Measurements from ENCODE around the gene ZNF771.
"Not testable (repeated sequence)": the region's sequence is repeated elsewhere in the genome, so short reads cannot be mapped to it uniquely, and the experiment has no call there.

The ZNF771 gene

DNA sequence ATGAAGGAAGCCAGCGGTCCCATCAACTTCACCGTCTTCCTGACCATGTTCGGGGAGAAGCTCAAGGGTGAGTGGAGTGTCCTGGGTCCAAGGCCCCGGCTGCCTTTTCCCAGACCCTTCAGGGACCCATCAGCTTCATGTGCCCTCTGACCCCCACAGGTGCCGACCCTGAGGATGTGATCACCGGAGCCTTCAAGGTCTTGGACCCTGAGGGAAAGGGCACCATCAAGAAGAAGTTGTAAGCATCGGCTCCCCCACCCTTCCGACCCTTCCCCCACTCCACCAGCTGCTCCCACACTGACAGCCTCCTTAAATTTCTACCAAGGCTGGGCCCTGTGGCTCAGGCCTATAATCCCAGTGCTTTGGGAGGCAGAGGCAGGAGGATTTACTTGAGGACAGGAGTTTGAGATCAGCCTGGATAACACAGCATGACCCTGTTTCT is 30.9 kb upstream of the ZNF771 start:
- no peak for DNase-seq

DNA sequence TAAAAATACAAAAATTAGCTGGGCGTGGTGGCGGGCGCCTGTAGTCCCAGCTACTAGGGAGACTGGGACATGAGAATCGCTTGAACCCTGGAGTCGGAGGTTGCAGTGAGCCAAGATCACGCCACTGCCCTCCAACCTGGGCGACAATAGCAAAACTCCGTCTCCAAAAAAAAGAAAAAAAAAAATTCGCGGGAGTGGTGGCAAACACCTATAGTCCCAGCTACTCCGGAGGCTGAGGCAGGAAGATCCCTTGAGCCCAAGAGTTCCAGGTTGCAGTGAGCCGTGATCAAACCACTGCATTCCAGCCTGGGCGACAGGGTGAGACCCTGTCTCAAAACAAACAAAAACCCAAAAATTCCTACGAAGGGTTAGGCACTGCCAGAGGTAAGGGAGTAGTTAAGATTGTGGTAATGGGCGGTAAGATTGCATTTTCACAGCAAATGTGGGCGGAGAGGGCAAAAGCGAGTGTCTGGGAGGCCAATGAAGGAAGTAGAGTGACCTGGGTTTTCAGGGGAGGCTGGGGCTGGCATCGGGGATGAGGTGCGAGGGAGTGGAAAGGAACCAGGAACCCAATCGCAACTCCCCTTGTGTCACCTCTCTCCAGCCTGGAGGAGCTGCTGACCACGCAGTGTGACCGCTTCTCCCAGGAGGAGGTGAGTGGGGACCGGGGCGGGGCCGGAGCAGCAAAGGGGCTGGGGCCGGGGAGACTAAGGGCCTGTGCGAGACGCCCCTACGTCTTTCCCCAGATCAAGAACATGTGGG is 30.2 kb upstream of the ZNF771 start:
- no peak for DNase-seq

DNA sequence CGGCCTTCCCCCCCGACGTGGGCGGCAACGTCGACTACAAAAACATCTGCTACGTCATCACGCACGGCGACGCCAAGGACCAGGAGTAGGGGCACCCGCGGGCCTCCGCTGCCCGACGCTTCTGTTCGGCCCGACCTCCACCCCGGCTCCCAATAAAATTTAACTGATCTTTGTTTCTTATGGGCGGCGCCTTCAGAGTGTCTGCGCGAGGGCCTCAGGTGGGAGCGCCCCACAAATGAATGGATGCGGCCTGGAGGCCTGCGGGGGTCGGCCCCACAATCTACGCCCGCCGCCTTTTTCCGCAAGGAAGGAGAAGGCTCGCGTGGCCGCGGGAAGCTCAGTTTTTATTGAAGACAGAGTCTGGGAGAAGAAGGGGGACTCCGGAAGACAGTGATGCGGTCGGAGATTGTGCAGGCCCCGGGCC is 29.6 kb upstream of the ZNF771 start:
- DNase-seq, result peak; percentile 94

DNA sequence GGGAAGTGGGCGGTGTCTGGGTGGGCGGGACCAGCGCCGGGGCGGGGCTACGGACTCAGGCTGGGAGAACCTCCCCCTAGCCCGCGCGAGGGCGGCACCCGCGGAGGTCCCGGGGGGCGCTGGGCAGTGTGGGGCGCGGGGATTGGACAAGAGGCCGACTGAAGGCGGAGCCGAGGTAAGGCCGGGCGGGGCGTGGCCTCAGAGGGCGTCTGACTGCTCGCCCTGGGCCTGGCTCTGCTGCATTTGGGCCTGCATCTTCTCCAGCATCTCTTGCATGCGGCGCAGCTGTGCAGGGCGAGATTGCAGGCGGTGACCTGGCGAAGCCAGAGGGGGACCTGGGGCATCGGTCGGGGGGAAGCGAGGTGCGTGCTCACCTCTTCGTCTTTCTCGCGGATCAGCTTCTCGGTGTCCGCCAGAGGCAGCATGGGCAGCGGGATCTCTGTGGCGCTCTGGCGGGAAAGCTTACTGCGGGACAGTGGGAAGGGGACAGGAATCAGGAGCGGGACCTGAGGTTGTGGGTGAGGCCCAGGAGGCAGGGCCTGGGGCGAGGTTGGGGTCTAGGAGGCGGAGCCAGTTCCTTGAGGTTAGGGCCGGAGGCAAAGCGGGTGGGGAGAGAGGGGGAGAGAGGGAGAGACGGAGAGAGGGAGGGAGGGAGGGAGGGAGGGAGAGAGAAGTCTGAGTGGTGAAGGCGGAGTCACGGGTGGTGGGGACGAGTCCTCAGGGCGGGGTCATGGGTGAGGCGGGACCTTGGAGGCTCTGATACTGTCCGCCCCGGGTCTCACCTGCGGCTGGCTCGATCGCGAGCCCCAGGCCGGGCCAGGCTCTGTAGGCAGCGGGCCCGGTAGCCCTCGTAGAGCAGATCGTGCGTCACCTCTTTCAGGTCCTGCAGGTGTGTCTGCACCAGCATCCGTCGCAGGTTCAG is 28.9 kb upstream of the ZNF771 start:
- peak; percentile 99 for DNase-seq

DNA sequence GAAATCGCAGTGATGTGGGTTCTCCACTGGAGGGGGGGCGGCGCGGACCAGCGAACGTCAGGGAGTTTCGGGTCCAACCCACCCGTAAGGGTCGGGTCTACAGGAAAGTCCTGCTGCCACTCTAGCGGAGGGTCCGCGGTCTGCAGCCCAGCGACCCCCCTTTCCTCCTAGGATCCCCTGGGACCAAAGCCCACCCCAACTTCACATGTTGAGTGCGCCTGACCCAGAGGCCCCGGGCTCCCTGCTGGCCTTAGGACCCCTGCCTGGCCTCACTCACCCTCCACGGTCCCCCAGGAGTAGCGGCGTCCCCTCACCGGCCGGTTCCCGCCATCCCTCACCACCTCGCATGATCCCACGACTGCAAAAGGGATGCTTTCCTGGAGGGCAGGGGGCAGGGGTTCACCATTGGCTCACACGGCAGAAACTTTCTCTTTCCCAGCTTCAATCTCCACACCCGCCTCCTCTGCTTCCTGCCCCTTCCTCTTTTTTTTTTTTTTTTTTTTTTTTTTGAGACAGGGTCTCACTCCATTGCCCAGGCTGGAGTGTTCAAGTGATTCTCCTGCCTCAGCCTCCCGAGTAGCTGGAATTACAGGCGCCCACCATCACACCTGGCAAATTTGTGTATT is 28.1 kb upstream of the ZNF771 start:
- no peak for DNase-seq

DNA sequence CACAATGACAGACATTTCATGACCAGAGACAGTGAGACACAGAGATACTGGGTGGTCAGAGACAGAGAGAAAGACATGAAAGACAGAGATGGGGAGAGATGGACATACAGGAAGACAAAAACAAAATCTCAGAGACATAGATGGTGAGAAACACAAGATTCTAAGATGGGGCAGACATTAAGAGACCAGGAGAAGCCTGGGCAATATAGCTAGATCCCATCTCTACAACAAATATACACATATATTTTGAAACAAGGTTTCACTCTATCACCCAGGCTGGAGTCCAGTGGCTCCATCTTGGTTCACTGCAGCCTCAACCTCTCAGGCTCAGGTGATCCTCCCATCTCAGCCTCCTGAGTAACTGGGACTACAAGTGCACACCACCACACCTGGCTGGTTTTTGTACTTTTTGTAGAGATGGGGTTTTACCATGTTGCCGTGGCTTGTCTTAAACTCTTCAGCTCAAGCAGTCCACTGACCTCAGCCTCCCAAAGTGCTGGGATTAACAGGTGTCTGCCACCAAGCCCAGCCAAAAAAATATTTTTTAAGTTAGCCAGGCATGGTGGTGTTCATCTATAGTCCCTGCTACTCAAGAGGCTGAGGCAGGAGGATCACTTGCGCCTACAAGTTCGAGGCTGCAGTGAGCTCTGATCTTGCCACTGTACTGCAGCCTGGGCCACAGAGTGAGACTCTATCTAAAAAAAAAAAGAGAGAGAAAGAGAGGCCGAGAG is 27.2 kb upstream of the ZNF771 start:
- no peak for DNase-seq

DNA sequence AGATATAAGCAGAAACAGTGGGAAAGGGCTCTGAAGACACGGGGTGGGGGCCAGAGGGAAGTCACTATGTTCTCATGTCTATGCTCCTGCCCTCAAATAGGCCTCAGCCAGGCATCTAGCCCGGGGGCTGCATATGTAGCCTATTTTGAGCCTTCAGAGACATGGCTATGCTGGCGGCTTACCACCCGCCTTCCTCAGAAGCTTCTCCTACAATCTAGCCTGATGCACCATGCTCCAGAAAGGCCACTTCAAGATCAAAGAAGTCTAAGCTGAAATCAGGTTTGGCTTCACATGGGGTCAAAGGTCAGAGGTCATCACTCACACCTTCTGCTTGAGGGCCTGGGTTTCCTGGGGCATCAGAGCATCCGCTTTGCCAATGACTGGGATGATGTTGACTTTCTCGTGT is 26.6 kb upstream of the ZNF771 start:
- no peak for DNase-seq

DNA sequence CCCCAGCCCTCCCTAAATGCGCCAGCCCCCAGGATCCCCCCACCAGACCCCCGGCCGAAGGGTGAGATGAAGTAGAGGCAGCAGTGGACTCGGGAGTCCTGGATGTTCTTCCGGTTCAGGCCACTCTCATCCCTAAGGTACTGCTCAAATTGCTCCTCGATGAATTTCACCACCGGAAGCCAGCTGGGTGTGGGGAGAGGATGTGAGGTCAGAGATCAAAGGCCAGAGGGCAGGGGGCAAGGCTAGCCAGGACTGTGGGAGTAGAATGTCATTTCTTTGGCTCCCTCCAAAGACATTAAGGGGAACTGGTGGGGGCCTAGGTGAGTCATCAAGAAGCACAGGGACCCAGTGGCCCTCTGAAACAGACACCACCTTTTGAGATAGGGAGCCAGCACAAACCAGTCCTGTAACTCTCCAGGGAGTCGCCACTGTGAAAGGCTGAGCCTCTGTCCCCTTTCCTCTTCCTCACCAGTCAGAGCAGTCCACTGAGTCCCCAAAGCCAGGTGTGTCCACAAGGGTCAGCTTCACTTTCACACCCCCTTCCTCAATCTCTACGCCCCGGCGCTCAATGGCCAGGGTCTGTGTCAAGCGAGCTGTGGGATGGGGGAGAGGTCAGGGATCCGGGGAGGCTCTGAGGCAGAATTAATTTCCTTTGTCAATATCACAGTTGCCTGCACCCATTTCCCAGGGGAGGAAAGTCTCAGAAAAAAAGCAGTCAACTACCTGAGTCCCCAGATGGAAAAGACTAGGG is 25.9 kb upstream of the ZNF771 start:
- no peak for DNase-seq

DNA sequence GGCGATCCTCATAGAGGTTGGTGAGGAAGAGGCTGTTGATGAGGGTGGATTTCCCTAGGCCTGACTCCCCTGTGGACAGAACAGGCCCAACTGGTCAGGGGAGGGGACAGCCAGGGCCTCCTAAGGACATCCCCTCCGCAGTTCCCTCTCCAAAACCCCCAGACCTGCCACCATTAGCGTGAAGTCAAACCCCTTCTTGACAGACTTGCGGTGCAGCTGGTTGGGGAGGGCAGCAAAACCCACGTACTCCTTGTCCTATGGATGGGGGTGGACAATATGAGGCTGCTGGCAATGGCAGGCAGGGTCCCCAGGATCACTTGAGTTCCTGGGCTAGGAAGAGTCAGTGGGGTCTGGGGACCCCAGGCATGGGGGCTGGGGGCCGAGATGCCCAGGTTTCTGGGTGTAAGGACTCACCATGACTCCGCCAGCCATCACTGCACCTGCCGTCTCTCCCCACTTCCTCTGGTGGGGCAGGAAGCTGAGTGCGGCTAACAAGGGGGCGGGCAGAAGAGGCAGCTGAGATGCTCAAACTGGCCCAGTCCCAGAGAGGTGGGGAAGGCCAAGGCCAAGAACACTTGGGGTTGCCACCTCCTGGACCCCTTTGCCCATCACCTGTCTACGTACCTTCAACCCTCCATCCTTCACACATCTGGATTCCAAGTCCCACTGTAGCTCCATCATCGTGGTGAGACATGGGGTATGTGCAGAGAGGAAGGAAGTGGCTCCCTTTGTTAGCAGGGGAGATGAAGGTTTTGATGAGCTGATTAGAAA is 25.1 kb upstream of the ZNF771 start, which contains the start of gene SEPTIN1:
TSS of gene SEPTIN1 (minus strand) at position 451 of the 771 bp plus-strand sequence. CDS start at position 432, 19 bp downstream.
- peak; percentile 78 for DNase-seq

DNA sequence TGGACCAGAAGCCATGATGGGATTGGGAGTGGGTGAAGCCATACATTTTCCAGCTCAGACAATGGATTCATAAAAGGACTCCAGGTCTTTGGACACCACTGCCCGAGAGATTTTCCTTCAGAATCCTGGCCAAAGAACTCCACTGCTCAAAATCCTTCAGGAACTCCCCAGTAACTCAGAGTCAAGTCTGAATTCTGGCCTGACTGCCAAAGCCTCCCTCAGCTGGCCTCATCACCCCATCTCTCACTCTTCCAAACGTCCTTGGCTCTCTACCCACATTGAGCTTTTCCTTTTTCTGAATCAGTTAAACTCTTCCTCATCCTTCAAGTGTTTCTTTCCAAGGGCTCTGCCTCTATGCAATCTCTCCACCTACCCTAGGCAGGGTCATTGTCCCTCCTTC is 23.9 kb upstream of the ZNF771 start:
- no peak for DNase-seq

DNA sequence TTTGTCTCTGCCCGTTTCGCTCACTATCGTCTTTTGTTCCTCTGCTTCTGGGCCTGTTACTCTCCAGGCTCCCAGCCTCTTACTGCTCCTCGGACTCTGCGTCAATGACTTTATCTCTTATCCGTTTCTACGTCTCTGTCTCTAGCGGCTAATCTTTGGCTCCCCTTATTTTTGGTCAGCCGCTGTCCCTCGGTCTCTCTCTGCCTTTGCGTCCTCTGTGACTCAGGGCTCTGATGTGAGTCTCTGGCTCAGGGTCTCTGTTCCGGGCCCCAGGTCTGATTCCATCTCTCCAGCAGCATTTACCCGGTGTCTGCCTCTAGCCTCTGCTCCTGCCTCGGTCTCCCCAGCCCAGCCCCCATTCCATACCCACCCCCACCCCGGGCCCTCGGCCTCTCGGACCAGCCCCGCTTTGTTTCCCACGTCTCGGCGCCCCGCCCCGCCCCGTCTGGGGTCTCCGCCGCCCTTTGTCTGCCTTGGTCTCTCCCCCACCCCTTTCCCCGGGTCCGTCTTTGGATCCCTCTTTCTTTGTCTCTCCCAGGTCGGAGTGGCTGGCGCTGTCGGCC is 12.7 kb upstream of the ZNF771 start:
- no peak for DNase-seq

DNA sequence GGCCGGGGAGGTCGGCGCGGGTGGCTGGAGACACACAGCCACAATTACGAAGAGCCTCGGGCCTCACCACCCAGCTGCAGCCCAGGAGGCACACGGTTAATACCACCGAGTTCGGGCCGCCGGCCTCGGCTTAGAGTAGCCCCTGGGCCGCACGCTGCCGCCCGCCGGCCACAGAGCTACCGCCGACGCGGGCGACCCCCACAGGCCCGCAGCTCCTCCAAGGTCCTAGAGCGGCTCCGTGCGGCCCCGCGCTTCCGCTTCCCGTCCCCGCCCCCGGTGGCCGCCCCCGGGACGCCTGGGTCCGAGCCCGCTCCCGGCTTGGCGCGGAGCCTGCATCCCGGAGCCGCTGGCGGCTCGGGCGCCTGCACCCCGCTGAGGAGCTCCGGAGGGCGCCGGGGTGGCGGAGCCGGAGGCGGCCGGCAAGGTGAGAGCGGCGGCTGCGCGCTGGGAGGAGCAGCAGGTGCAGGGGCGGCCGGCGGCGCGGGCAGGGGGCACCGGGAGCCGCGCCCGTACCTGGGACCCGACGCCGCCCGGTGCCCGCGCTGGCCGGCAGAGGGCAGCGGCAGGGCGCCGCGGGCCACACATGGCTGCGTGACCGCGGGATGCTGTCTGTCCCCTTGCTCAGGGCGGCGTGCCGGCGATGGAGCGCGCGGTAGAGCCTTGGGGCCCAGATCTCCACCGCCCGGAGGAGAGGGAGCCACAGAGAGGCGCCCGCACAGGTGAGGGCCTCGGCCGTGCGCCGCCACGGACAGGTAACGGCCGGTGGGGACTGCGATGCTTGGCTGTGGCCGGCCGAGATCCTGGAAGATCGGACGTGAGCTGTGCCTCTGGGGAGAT is 12.0 kb upstream of the ZNF771 start, which contains the start of gene ZNF48:
TSS of gene ZNF48 (plus strand) at position 266 of the 837 bp plus-strand sequence. CDS start at position 641, 375 bp downstream.
- DNase-seq, result peak; percentile 71

DNA sequence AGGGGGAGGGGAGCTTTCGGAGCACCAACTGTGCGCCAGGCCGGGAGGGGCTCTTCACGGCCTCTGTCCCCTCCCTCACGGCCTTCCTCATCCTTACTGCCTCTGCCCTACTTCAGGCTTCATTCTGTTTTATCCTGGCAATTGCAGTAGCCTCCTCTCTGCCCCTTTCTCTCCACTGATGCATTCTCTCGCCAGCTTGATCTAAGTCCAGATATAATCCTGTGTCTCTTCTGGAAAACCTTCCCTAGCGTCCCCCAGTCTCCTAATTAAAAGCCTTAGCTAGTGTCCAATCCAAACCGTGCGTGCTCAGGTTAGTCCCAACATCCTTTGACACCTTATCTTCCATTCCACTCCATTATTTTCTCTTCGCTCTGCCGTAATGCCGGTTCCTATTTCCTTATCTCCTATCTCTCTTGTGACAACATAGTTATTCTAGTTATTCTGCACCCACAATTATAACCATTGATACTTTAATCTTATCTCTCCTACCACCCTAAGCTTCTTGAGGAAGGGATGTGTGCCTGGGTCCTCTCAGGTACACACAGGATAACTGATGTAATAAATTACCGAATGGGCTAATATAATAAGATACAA is 11.3 kb upstream of the ZNF771 start:
- no peak for DNase-seq

DNA sequence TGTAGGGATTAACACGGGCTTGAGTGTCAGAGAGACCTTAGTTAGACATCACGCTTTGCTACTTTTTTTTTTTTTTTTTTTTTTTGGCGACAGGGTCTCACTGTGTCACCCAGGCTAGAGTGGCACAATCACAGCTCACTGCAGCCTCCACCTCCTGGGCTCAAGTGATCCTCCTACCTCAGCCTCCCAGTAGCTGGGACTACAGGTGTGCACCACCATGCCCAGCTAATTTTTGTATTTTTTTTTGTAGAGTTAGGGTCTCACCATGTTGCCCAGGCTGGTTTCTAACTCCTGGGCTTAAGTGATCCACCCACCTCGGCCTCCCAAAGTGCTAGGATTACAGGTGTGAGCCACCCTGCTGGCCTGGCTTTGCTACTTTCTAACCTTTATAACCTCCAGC is 10.8 kb upstream of the ZNF771 start:
- not testable (repeated sequence) for DNase-seq

DNA sequence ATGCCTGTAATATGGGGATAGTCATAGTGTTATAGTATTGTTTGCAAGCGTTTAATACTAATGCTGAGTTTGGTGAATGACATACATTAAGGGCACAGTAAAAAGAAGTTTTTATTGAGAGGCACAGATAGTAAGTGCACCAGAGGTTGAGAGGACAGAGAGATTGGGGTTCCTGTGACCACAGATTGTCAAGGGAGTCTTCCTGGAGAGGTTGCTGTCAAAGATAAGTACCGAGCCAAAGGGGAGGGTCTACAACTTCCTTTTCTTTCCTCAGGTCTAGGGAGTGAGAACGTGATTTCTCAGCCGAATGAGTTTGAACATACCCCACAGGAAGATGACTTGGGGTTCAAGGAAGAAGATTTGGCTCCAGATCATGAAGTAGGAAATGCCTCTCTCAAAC is 10.3 kb upstream of the ZNF771 start:
- DNase-seq, result no peak

DNA sequence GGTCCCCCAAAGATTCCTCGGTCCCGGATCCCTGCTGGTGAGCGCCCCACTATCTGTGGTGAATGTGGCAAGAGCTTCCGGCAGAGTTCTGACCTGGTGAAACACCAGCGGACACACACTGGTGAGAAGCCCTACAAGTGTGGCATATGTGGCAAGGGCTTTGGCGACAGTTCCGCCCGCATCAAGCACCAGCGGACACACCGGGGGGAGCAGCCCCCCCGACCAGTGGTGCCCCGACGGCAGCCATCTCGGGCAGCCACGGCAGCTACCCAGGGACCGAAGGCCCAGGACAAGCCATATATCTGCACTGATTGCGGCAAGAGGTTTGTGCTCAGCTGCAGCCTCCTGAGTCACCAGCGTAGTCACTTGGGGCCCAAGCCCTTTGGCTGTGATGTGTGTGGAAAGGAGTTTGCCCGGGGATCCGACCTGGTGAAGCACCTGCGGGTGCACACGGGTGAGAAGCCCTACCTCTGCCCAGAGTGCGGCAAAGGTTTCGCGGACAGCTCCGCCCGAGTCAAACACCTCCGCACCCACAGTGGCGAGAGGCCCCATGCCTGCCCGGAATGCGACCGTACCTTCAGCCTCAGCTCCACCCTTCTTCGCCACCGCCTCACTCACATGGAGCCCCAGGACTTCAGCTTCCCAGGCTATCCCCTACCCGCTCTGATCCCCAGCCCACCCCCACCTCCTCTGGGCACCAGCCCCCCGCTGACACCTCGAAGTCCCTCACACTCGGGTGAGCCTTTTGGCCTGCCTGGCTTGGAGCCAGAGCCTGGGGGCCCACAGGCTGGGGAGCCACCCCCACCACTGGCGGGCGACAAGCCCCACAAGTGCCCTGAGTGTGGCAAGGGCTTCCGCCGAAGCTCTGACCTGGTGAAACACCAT is 9.4 kb upstream of the ZNF771 start:
- DNase-seq, result no peak

DNA sequence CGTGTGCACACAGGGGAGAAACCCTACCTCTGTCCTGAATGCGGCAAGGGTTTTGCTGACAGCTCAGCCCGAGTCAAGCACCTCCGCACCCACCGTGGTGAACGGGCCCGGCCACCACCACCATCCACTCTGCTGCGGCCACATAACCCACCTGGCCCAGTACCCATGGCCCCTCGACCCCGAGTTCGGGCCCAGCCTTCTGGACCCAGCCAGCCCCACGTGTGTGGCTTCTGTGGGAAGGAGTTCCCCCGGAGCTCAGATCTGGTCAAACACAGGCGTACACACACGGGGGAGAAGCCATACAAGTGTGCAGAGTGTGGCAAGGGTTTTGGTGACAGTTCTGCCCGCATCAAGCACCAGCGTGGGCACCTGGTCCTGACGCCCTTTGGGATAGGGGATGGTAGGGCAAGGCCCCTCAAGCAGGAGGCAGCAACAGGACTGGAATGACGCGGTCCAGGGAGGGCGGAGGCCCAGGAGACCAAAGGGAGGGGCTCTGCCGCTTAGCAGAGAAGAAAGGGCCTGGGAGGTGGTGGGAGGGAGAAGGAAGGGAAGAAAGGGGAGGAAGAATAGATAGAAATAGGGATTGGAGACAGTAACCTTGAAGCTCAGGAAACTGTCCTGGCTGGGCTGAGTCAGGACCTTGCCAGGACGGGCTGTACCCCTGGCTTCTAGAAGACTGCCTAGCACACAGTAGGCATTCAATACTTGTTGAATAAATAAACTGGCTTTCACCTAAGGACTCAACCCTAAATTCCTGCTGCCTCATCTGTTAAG is 8.6 kb upstream of the ZNF771 start:
- DNase-seq, result no peak
